IMR-90 (cell line): ENCODE measurements around the gene FEV. TPM values are rescaled to one million over a fixed set of nuclear protein-coding genes. Genes with fewer than 3 reads are reported as not detected.
A peak's percentile ranks its signal among the peaks of the same experiment; 100 is the strongest.

Experiments used
- ATAC-seq: fragments of 200-7000 bp; cut with Tn5 transposase; 2 replicates; pipeline ENCODE4 v1.9.1; 2020; ENCODE audit warnings: low read depth, mild to moderate bottlenecking, moderate library complexity
- BruUV-seq: library from RNA; stranded (reverse); fragments of 400-500 nt; replicated peaks from 2 replicates; lab custom pipeline; 2021; lab: Mats Ljungman, UMichigan
- CTCF ChIA-PET: fragments of 300-600 bp; formaldehyde crosslinking; extraction: SDS; loops from one replicate; lab custom pipeline; 2021; ENCODE audit warnings: antibody characterized with exemption; lab: Yijun Ruan, JAX
- POLR2A ChIA-PET: fragments of 300-600 bp; sonication (Branson Sonifier 250); formaldehyde crosslinking; loops from one replicate; lab custom pipeline; 2022; ENCODE audit warnings: antibody characterized with exemption; ENCODE audit not compliant: unreplicated experiment; lab: Charles Lee
- DNase-seq: peaks from one replicate; pipeline ENCODE4 v3.0.0; 2013
- H2AFZ ChIP-seq: replicated peaks from 2 replicates; pipeline ENCODE3; 2013; ENCODE audit warnings: low read length, mild to moderate bottlenecking; ENCODE audit not compliant: poor library complexity
- H2AK5ac ChIP-seq: 2 replicates; pipeline ENCODE4 v1.6.1; 2013; ENCODE audit warnings: low read depth, low read length, inconsistent platforms
- H2AK9ac ChIP-seq: replicated peaks from 2 replicates; pipeline ENCODE3; 2013; ENCODE audit warnings: mild to moderate bottlenecking, low read depth, low read length, moderate library complexity; ENCODE audit not compliant: poor library complexity
- H2BK120ac ChIP-seq: 2 replicates; pipeline ENCODE4 v1.6.1; 2013; ENCODE audit warnings: low read depth, low read length, inconsistent platforms
- H2BK15ac ChIP-seq: 3 replicates; pipeline ENCODE4 v1.6.1; 2013; ENCODE audit warnings: low read depth, low read length, inconsistent platforms
- H2BK20ac ChIP-seq: 2 replicates; pipeline ENCODE4 v1.6.1; 2013; ENCODE audit warnings: low read depth, mild to moderate bottlenecking, inconsistent platforms, low read length, moderate library complexity
- H2BK5ac ChIP-seq: 2 replicates; pipeline ENCODE4 v1.6.1; 2013; ENCODE audit warnings: mild to moderate bottlenecking, low read depth, low read length, inconsistent platforms; ENCODE audit not compliant: poor library complexity, severe bottlenecking
- H3K14ac ChIP-seq: replicated peaks from 2 replicates; pipeline ENCODE4 v1.6.1; 2013; ENCODE audit warnings: low read depth, low read length, inconsistent platforms
- H3K18ac ChIP-seq: 2 replicates; pipeline ENCODE4 v1.6.1; 2013; ENCODE audit warnings: low read depth, low read length, control low read depth
- H3K23ac ChIP-seq: 2 replicates; pipeline ENCODE4 v1.6.1; 2013; ENCODE audit warnings: low read depth, low read length, inconsistent platforms
- H3K27ac ChIP-seq: 2 replicates; pipeline ENCODE4 v1.5.1; 2013; ENCODE audit warnings: mild to moderate bottlenecking, control low read depth, low read length; ENCODE audit not compliant: insufficient read depth
- H3K27me3 ChIP-seq: 2 replicates; pipeline ENCODE4 v1.6.1; 2013; ENCODE audit warnings: low read length; ENCODE audit not compliant: control insufficient read depth, insufficient read depth
- H3K36me3 ChIP-seq: 2 replicates; pipeline ENCODE4 v1.6.1; 2013; ENCODE audit warnings: low read length, mixed read lengths; ENCODE audit not compliant: control insufficient read depth, insufficient read depth
- H3K4ac ChIP-seq: 2 replicates; pipeline ENCODE4 v1.6.1; 2013; ENCODE audit warnings: low read depth, low read length, inconsistent platforms
- H3K4me1 ChIP-seq: 2 replicates; pipeline ENCODE4 v1.6.1; 2013; ENCODE audit warnings: low read length, mixed read lengths; ENCODE audit not compliant: control insufficient read depth, insufficient read depth
- H3K4me2 ChIP-seq: 2 replicates; pipeline ENCODE4 v1.6.1; 2013; ENCODE audit warnings: low read depth, mild to moderate bottlenecking, control low read depth, low read length, moderate library complexity
- H3K4me3 ChIP-seq: 2 replicates; pipeline ENCODE4 v1.5.1; 2013; ENCODE audit warnings: low read depth, mild to moderate bottlenecking, control low read depth, low read length, moderate library complexity; ENCODE audit not compliant: insufficient read depth
- H3K56ac ChIP-seq: 2 replicates; pipeline ENCODE4 v1.6.1; 2013; ENCODE audit warnings: low read length, inconsistent platforms; ENCODE audit not compliant: insufficient read depth; ENCODE audit errors: extremely low read depth
- H3K79me1 ChIP-seq, 2 experiments: 2 replicates each; pipeline ENCODE4 v1.6.1; 2013; ENCODE audit warnings: low read length in 2 of 2, inconsistent platforms in 1 of 2, low read depth in 1 of 2
- H3K9ac ChIP-seq: 2 replicates; pipeline ENCODE4 v1.6.1; 2013; ENCODE audit warnings: low read depth, low read length, control low read depth
- H3K9me1 ChIP-seq: 2 replicates; pipeline ENCODE4 v1.6.1; 2013; ENCODE audit warnings: low read length, inconsistent platforms; ENCODE audit not compliant: insufficient read depth
- H3K9me3 ChIP-seq: 2 replicates; pipeline ENCODE4 v1.6.1; 2013; ENCODE audit warnings: low read length; ENCODE audit not compliant: control insufficient read depth, insufficient read depth
- H4K20me1 ChIP-seq: 2 replicates; pipeline ENCODE4 v1.6.1; 2013; ENCODE audit warnings: low read length, inconsistent platforms; ENCODE audit not compliant: insufficient read depth
- H4K5ac ChIP-seq: 2 replicates; pipeline ENCODE4 v1.6.1; 2013; ENCODE audit warnings: mild to moderate bottlenecking, low read depth, low read length, control low read depth
- H4K8ac ChIP-seq, 2 experiments: 2 replicates each; pipeline ENCODE4 v1.6.1; 2013; ENCODE audit warnings: low read depth in 2 of 2, low read length in 2 of 2, control low read depth in 1 of 2, inconsistent platforms in 1 of 2
- H4K91ac ChIP-seq: 2 replicates; pipeline ENCODE4 v1.6.1; 2013; ENCODE audit warnings: low read depth, low read length, inconsistent platforms; ENCODE audit not compliant: insufficient read depth
- BHLHE40 ChIP-seq: fragments of 150-350 bp; IDR thresholded peaks from 2 replicates; pipeline ENCODE4 v1.6.1; 2016; ENCODE audit warnings: mild to moderate bottlenecking, low read depth, low read length
- CEBPB ChIP-seq: IDR thresholded peaks from 2 replicates; pipeline ENCODE4 v1.6.1; 2012; ENCODE audit warnings: low read depth, low read length, improper control_type of control experiment
- CHD1 ChIP-seq: IDR thresholded peaks from 2 replicates; pipeline ENCODE4 v1.6.1; 2012; ENCODE audit warnings: low read depth, low read length, improper control_type of control experiment
- CTCF ChIP-seq: conservative IDR thresholded peaks from 2 replicates; pipeline ENCODE4 v1.5.1; 2012; ENCODE audit warnings: mild to moderate bottlenecking, low read depth, low read length, improper control_type of control experiment
- FOS ChIP-seq: fragments of 150-350 bp; IDR thresholded peaks from 2 replicates; pipeline ENCODE4 v1.6.1; 2016; ENCODE audit warnings: low read depth, low read length
- MAFK ChIP-seq: IDR thresholded peaks from 2 replicates; pipeline ENCODE4 v1.6.1; 2012; ENCODE audit warnings: low read depth, low read length, improper control_type of control experiment
- MAZ ChIP-seq: IDR thresholded peaks from 2 replicates; pipeline ENCODE4 v1.6.1; 2012; ENCODE audit warnings: low read depth, mild to moderate bottlenecking, low read length, improper control_type of control experiment, moderate library complexity, borderline replicate concordance
- MXI1 ChIP-seq: IDR thresholded peaks from 2 replicates; pipeline ENCODE4 v1.6.1; 2012; ENCODE audit warnings: low read depth, mild to moderate bottlenecking, low read length, moderate library complexity, borderline replicate concordance
- NFE2L2 ChIP-seq: fragments of 150-350 bp; IDR thresholded peaks from 2 replicates; pipeline ENCODE4 v1.6.1; 2016; ENCODE audit warnings: low read depth, mild to moderate bottlenecking, low read length
- POLR2A ChIP-seq: IDR thresholded peaks from 2 replicates; pipeline ENCODE4 v1.6.1; 2012; ENCODE audit warnings: mild to moderate bottlenecking, low read depth, low read length
- RAD21 ChIP-seq: IDR thresholded peaks from 2 replicates; pipeline ENCODE4 v1.6.1; 2012; ENCODE audit warnings: low read length, improper control_type of control experiment
- RCOR1 ChIP-seq: IDR thresholded peaks from 2 replicates; pipeline ENCODE4 v1.6.1; 2012; ENCODE audit warnings: mild to moderate bottlenecking, low read length, improper control_type of control experiment; ENCODE audit not compliant: insufficient replicate concordance
- RFX5 ChIP-seq: IDR thresholded peaks from 2 replicates; pipeline ENCODE4 v1.8.0; 2012; ENCODE audit warnings: low read depth, mild to moderate bottlenecking, low read length, moderate library complexity
- SMC3 ChIP-seq: fragments of 150-350 bp; IDR thresholded peaks from 2 replicates; pipeline ENCODE4 v1.6.1; 2016; ENCODE audit warnings: low read depth, mild to moderate bottlenecking, antibody characterized with exemption, low read length, moderate library complexity
- WGBS, 2 experiments: methylation state at CpG; one replicate each; pipeline versions ENCODE4 v1.1.5 to v1.1.7; 2013; ENCODE audit warnings: missing lambda C conversion rate in 2 of 2; ENCODE audit not compliant: insufficient read length in 1 of 2; ENCODE audit errors: extremely low coverage in 2 of 2; 5-methylcytosine and 5-hydroxymethylcytosine counted together
- dilution Hi-C: fragments of 300-500 bp; cut with HindIII; formaldehyde crosslinking; loops from one replicate; pipeline ENCODE4 v1.14.3; 2018; ENCODE audit warnings: low sequenced_read_pairs; ENCODE audit not compliant: unreplicated experiment
- in situ Hi-C: fragments of 300-500 bp; cut with MboI; formaldehyde crosslinking; loops from 3 replicates; pipeline ENCODE4 v1.14.3; 2019; ENCODE audit warnings: low sequenced_read_pairs, inconsistent platforms, mixed read lengths
- intact Hi-C: fragments of 100-400 bp; cut with micrococcal nuclease; formaldehyde crosslinking; loops from 2 replicates; pipeline ENCODE4 v1.10.0; 2022
- polyA plus RNA-seq, 3 experiments: library from polyadenylated mRNA; depleted of rRNA; stranded (reverse); fragments of >200 nt; gene quantifications; 2 replicates each; pipeline ENCODE4 v1.2.3, GENCODE V29; 2012; ENCODE audit warnings: low replicate concordance in 1 of 3
- total RNA-seq: library from RNA; depleted of rRNA; stranded (reverse); fragments of >200 nt; gene quantifications from 2 replicates; pipeline ENCODE4 v1.2.3, GENCODE V29; 2012
- TF ChIP-seq, protein P1 (sequence below): fragments of 150-350 bp; IDR thresholded peaks from 2 replicates; pipeline ENCODE4 v1.6.1; 2017; ENCODE audit warnings: mild to moderate bottlenecking, antibody characterized with exemption, low read length, low read depth

The FEV gene
- total and polyA plus RNA-seq, 2 of the 4 experiments (the other 2 are of a cell fraction): not detected

GRCh38 chr2:218992703-218993344 lies 7.8 kb upstream of the FEV start:
- Histone ChIP-seq H3K4me2 (no peak overlapping the region; the same call in 1 of the 2 replicates), H4K8ac (no peak overlapping the region), H3K9me1 (peaks cover 3% of the 10 kb centered on the region; the same call in 1 of the 2 replicates), H3K23ac (no peak overlapping the region), H3K18ac (no peak overlapping the region), H3K4me3 (no peak overlapping the region), H4K91ac (no peak overlapping the region), H3K79me1 (no peaks in the 10 kb centered on the region), H2BK20ac (no peak overlapping the region), H4K20me1 (no peaks in the 10 kb centered on the region; the same call in 1 of the 2 replicates), H2AFZ (peak overlapping the region; percentile 58), H3K27me3 (peaks cover 90% of the 10 kb centered on the region), H2BK5ac (no peak overlapping the region), H4K5ac (no peak overlapping the region), H2AK5ac (no peak overlapping the region), H3K4me1 (no peaks in the 10 kb centered on the region; the same call in 1 of the 2 replicates), H3K14ac (no peak overlapping the region), H2BK120ac (no peak overlapping the region), H3K56ac (no peak overlapping the region), H3K4ac (no peak overlapping the region), H3K9me3 (no peaks in the 10 kb centered on the region), H2AK9ac (peak overlapping the region; percentile 70), H3K36me3 (no peaks in the 10 kb centered on the region), H3K27ac (no peak overlapping the region), H2BK15ac (no peak overlapping the region), H3K9ac (no peak overlapping the region)
- dilution Hi-C loops: no loop called here
- DNase-seq (no peak), ATAC-seq (no peak)
- 2% methylated on average over 23 of the region's 44 CpGs; no CpG with 5 or more reads in 1 of the 2 experiments for WGBS, 2 experiments
- POLR2A ChIA-PET: no interaction called here
- intact Hi-C loops: no loop called here
- CTCF ChIA-PET: interaction anchor here (1.5 kb wide), 1 partner anchor 13 kb away, joined by 5 read pairs; no protein-coding TSS in a partner anchor
- no peak for TF ChIP-seq BHLHE40
- no peak for TF ChIP-seq RFX5
- TF ChIP-seq MAZ: no peak
- TF ChIP-seq CHD1: no peak
- no peak for TF ChIP-seq RCOR1
- no peak for TF ChIP-seq MXI1
- no peak for TF ChIP-seq SMC3
- no peak for TF ChIP-seq POLR2A
- no peak for TF ChIP-seq RAD21
- TF ChIP-seq NFE2L2: no peak
- TF ChIP-seq FOS: no peak
- no peak for TF ChIP-seq CTCF
- TF ChIP-seq, protein P1, sequence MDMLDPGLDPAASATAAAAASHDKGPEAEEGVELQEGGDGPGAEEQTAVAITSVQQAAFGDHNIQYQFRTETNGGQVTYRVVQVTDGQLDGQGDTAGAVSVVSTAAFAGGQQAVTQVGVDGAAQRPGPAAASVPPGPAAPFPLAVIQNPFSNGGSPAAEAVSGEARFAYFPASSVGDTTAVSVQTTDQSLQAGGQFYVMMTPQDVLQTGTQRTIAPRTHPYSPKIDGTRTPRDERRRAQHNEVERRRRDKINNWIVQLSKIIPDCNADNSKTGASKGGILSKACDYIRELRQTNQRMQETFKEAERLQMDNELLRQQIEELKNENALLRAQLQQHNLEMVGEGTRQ: no peak
- TF ChIP-seq CEBPB: no peak
- TF ChIP-seq MAFK: no peak
- in situ Hi-C loops: no loop called here
- no TSS peak for BruUV-seq
